GM03348 (cell line): ENCODE measurements around the gene MRGPRD.
A peak's percentile ranks its signal among the peaks of the same experiment; 100 is the strongest.

Source experiments
- DNase-seq: peaks from one replicate; pipeline ENCODE4 v3.0.0; 2012; ENCODE audit warnings: low spot score

MRGPRD gene

DNA sequence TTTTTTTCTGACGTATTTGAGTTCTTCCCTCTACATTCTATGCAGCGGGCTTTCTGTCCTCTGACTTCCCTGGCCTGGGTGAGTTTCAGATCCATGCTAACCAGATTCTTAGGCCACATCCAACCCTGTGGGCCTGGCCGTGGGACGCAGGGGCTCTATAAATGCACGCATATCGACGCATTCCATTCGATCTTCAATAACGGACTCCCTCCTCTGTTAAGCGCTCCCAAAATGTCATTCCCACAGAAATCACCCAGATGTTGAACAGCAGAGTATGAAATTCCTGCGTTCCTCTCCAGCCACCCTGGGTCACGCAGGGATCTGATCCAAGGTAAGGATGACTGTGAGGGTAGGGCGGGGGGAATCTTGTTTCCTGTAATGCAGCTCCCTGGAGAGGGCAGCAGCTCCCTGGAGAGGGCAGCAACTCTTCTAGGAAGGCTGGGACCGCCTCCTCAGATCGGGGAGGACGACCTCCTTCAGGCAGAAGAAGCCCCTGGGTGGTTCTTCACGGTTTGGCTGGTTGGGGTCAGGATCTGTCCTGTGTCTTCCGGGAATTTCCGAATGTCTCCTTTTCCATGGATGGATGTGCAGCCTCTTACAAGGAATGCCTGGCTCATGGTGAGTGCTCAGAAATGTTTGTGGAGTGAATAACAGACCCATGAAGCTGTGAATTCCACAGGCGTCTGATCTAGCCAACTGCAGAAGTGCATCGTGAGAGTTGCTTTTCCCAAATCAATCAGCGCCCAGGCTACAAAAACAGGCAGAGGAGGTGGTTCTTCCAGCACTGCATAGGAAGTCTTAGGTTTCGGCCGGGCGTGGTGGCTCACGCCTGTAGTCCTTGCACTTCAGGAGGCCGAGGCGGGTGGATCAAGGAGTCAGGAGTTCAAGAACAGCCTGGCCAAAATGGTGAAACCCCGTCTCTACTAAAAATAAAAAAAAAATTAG lies 12.2 kb downstream of the MRGPRD start:
- no peak for DNase-seq

DNA sequence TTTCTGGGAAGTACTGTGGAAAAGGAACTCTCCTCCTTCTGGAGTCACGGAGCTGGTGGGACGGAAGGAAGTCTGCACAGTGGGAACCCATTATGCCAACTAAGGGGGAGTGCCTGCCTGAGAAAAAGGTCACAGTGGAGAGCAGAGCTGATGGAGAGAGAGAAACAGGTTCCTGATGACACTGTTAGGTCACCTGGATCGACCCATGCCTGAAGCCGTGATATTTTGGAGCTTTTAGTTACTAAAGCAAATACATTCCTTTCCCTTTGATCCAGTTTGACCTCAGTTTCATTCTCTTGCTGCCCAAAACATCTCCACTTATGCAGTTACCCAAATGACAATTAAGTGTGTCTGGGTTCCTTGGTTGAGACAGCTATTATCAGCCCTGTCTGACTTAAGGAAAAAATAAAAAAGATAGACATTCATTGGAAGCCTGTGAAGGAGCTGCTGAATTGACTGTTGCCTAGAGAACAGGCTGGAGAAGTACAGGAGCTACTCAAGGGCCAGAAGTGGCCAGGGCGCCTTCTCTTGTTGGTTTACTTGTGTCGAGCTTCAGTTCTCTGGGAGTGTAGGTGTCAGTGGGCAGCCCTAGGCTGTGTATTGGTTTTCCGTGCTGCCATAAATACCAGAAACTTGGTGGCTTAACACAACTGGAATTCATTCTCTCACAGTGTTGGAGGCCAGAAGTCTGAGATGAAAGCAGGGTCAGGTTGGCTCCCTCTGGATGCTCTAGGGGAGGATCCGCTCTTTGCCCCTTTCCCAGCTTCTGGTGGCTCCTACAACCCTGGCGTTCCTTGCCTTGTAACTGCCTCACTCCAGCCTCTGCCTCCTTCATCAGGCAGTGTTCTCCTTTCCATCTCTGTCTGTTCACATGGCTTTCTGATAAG lies 13.6 kb downstream of the MRGPRD start:
- no peak for DNase-seq

DNA sequence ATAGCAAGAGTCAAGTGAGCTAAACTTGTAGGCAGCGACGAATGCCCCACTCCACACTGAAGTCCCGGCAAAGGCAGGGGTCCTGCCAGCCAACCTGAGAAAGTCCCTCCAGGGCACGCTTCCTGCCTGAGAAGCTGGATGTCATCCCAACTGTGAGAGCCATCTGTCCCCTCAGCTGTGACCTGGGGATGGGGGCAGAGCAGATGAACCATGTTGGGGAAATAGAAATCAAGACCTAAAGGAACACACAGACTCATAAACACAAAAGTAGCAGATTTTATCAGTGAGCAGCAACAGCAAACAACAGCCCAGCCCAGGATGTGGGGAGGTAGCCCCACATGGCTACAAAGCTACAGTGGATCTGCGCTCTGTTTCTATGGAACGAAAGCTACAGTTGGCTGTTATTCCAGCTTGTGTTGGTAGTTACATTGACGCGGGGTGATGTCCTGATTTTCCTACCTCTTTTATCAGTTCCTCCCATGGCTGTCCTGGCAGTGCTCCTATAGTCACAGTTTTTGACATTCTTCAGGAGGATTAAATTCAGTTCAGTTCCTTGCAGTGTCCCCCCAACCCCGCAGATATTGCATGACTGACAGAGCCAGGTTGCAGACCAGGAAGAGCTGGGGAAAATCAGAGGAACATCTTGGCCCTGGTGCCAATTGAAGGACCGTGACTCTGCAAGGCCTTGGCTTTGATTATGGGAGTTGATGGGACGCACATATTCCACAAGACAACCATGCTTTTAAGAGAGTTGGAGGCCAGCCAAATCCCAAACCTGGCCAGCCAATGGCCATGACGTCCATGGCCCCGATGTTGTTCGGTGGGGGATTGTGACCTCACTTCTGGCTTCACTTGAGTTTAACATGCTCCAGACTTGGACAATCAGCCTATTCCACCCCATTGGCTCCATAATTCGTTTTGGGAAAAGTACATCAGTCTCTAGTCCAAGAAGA lies 14.6 kb downstream of the MRGPRD start:
- DNase-seq: no peak

DNA sequence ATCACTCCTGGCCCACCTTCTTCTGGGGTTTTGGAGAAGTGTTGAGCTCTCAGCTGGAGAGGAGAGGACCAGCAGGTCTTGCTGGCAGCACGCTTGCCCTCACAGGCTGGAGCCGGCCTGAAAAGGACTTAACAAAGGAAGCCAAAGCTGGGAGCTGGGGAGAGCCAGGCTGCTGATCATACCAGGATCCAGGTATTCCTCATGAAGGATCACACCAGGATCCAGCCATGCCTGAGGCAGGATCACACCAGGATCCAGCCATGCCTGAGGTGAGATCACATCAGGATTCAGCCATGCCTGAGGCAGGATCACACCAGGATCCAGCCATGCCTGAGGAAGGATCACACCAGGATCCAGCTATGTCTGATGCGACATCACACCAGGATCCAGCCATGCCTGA lies 17.0 kb downstream of the MRGPRD start:
- no peak for DNase-seq

DNA sequence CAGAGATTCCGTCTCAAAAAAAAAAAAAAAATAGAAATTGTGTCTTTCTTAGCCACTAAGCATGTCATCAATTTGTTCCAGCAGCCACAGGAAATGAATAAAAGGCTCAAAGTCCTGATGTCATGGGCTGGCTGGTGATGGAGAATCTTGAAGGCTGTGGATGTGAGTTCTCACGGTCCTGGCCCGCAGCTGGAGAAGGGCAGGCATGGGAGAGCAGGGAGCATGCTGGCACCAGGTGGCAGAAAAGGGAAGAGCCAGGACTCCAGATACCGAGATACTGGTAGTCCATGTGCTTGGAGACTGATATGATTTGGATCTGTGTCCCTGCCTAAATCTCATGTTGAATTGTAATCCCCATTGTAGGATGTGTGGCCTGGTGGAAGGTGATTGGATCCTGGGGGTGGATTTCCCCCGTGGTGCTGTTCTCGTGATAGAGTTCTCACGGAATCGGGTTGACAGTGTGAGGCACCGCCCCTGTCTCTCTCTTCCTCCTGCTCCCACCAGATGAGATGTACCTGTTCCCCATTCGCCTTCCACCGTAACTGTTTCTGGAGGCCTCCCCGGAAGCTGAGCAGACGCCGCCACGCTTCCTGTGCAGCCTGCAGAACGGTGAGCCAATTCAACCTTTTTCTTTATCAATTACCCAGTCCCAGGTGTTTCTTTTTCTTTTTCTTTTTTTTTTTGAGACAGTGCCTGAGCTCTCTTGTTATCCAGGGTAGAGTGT lies 18.1 kb downstream of the MRGPRD start:
- DNase-seq: no peak

DNA sequence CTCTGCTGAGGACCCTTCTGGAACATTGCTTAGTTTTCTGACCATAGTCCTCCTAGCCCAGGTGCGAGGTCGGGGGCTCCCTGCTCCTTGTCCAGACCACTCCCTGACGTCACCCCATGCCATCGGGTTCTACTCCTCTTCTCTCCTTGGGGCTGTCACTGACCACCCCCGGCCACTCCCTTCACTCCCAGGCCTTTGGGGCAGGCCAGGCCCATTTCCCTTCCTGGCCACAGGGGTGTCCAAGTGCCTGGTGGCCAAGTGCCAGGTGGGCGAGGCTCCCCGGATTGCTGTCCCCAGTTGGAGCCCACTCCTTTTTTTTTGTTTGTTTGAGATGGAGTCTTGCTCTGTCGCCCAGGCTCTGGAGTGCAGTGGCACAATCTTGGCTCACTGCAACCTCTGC lies 19.5 kb downstream of the MRGPRD start:
- no peak for DNase-seq

- no peak for DNase-seq
These were observed 20.3 kb downstream of the MRGPRD start for GRCh38 chr11:68960294-68961071.

- DNase-seq: no peak
These were observed 21.1 kb downstream of the MRGPRD start for GRCh38 chr11:68959465-68960293.

DNA sequence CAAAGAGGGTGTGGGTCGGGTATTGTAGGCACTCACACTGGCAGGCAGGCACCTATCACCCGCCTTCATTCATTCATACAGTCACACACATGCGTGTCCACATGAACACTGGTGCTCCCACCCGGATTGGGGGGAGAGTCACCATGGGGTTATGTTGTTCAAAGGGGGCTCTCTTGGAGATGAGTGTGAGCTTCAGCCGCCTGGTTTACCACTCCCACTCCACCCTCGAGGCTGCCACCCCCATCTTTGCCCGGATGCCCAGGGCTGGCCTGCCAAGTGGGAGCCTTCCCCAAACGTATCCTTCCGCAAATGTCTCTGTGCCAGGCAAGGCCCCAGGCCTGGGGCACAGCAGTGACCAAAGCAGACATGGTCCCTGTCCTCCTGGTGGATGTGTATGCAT lies 22.6 kb downstream of the MRGPRD start:
- no peak for DNase-seq

- no peak for DNase-seq
These were observed 24.1 kb downstream of the MRGPRD start for GRCh38 chr11:68956547-68957254.

DNA sequence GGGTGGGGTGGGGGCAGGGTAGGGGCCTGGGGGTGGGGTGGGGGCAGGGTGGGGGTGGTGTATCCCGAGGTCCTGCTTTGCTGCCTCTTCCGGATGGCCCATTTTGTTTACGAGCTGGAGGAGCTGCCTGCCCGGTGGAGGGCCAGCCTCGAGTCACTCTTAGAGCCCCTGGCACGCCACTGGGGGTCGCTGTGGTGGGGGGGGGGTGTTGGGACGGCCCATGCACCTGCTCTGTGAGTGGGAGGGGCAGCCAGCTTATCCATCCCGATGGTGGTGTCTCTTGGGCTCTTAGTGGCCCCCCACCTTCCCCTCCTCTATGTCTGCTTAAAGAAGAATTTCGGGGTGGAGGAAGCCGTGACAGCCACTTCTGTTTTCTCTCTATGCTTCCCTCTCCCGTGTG lies 24.6 kb downstream of the MRGPRD start:
- DNase-seq: no peak

- no peak for DNase-seq
These were observed 25.2 kb downstream of the MRGPRD start for GRCh38 chr11:68955607-68955958.

GRCh38 chr11:68954836-68955606 lies 25.8 kb downstream of the MRGPRD start:
- DNase-seq: no peak

- no peak for DNase-seq
These were observed 30.0 kb downstream of the MRGPRD start for GRCh38 chr11:68950762-68951161.

DNA sequence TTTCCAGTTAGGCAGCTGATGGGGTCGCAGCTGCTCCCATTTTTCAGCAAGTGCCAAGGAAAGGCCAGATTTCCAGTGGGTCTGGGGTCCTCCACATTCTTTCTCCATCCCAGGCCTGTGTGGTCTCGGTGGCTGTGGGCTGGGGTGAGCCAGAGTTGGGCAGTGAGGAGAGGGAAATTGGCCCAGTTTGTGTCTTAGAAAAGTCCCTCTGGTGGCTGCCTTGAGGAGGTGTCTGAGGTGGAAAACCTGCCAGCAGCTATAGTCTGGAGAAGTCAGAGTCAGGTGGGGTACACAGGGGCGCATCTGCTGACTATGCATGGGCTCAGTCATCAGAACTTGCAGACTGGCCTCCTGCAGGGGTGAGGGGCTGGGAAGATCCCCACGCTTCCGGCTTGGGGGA lies 30.5 kb downstream of the MRGPRD start:
- DNase-seq: peak; percentile 41

GRCh38 chr11:68948935-68949334 lies 31.9 kb downstream of the MRGPRD start:
- no peak for DNase-seq

GRCh38 chr11:68948496-68948895 lies 32.3 kb downstream of the MRGPRD start:
- no peak for DNase-seq

DNA sequence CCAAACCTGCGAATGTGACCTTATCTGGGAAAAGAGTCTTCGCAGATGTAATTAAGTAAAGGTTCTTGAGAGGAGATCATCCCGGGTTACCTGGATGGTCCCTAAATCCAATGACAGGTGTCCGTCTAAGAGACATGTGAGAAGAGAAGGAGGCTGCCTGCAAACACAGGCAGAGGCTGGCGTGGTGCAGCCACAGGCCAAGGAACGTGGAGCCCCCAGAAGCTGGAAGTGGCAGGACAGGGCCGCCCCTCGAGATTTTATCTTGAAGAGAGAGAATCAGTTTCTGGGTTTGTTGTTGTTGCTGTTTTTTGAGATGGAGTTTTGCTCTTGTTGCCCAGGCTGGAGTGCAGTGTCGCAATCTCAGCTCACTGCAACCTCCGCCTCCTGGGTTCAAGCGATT lies 33.6 kb downstream of the MRGPRD start:
- no peak for DNase-seq
